T-helper 2 cell (primary cell): Measurements from ENCODE around the gene BTC.
"Not testable (repeated sequence)": the region's sequence is repeated elsewhere in the genome, so short reads cannot be mapped to it uniquely, and the experiment has no call there.

Source experiments
- DNase-seq, 5 experiments: peaks; one replicate each; pipeline versions ENCODE4 v3.0.0 to v3.0.0-alpha.2; 2012 to 2022
- total RNA-seq, 2 donors: gene quantifications; one replicate each; lab custom pipeline; 2026; lab: John Stamatoyannopoulos, UW

The BTC gene
- total RNA-seq = 0 reads per million in 2 donors

- DNase-seq = peak in 1 of 5 experiments; percentile 1
Measured at GRCh38 chr4:74794382-74795010, at the start of gene BTC. Gene BTC (minus strand): TSS chr4:74794523. CDS start chr4:74794325, 198 bp downstream.

- no peak for DNase-seq
Measured at GRCh38 chr4:74840936-74841509, 46.7 kb upstream of the BTC start.

DNA sequence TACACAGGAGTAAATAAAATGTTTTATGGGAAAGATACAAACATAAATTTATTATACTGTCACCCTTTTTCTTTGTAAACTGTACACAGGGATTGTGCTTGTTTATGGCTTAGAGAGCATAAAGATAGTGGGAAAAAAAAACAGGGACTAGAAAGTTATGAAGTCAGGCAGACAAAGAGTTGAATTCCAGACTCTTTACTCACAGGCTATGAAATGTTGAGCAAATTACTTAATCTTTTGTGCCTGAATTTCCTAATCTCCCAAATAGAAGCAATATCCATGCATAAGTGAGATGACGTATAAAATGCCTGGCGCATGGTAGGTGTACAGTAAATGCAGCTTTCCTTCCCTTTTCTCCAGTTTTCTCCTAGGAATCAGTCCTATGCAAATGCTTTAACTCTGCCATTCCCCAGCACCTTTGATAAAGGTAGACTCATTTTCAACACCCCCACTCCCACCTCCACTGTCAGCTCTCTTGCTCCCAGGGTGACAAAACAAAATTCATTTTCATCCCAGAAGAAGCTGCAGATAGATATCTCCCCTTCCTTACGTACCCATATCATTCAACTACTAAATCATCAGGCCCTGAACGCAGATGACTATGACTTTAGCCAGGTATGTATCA is 44.5 kb upstream of the BTC start:
- no peak for DNase-seq

DNA sequence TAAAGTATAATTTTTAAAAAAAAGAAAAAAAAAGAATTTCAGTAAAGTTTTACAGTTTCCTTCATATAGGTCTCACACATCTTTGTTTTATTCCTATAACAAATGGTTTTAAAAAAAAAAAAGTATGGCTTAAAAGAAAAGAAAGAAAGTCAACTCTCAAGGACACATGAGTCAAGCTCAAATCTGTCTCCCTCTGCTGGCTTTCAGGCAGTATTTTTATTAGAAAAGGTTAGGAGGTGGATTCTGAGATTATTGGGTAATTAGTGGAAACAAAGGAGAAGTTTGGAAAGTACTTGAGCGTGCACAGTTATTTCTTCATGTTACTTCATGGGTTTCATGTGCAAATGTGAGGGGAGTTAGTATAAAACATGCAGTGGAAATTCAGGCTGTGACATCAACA is 36.6 kb upstream of the BTC start:
- DNase-seq = no peak

- DNase-seq = no peak
Measured at GRCh38 chr4:74823194-74823593, 28.9 kb upstream of the BTC start.

DNA sequence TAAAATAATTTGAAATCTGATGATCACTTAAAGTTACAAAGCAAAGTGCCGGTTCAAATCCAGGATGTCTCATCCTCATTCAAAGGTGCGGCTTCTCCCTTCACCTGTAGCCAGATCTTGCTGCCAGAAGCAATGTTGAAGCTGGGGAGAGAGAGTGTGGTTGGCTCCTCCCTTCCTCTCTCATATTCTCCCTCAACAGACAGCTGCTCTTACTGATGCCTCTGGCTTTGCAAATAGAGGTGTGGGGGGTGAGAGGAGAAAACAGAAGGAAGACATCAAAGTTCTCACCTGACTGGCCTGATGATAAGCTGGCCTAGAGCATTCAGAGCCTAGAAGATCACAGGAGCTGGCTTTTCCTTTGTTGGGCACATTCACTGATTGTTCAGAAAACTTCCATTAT is 28.3 kb upstream of the BTC start:
- DNase-seq = no peak

GRCh38 chr4:74821541-74821940 is 27.2 kb upstream of the BTC start:
- DNase-seq = no peak

DNA sequence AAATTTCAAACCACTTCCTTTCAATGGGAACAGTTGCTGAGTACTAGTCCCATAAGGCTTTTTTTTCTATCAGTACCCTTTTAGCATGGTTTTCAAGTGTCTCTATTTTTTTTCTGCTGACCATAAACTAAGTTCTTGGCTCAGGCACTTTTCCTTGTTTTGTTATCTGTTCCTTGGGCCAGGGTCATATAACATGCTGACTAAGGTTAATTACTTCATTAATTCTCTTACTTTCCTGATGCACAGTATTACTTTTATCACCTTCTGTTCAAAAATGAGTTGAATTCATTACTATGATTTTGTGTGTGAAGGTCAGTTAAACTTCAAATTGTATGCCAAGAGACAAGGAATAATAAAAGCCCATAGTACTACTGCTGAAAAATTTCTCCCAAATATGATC is 19.7 kb upstream of the BTC start:
- DNase-seq = no peak

GRCh38 chr4:74812056-74812455 is 17.7 kb upstream of the BTC start:
- DNase-seq = not testable (repeated sequence)

DNA sequence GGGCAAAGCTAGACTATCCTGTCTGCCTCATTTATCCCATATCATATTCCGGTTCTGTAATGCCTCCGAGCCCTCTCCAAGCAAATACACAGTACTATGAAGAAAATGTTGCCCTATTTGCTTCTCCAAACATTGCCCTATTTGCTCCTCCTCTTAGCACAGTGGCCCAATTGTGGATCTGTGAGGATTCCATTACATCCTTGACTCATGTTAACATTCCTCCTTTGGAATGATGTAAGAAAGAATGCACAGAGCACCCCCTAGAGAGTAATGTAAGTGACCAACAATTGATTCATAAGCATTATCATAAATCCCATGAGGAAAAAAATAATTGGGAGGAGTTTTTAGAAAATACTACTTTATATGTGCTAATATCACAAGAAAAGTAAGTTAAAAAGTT is 11.3 kb upstream of the BTC start:
- DNase-seq = no peak

- no peak for DNase-seq
Measured at GRCh38 chr4:74800310-74800709, 6.0 kb upstream of the BTC start.

DNA sequence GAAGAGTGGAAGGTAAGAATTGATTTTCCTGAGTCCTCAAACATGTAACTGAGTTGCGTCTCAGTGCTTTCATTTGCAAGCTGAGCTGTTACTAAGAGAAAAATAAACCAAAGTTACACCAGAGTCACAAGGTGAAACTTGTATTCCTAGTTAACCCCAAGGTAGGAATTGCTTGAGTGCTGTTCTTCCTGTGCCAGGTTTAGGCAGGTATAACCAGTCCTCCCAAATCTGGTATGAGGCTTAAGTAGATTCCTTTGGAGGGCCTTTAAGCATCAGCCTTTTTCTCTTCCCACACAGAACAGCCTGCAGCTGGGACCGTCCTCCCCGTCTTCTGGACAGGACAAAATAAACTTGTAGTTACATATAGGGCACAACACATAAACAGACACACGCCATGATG is 2.3 kb upstream of the BTC start:
- no peak for DNase-seq

DNA sequence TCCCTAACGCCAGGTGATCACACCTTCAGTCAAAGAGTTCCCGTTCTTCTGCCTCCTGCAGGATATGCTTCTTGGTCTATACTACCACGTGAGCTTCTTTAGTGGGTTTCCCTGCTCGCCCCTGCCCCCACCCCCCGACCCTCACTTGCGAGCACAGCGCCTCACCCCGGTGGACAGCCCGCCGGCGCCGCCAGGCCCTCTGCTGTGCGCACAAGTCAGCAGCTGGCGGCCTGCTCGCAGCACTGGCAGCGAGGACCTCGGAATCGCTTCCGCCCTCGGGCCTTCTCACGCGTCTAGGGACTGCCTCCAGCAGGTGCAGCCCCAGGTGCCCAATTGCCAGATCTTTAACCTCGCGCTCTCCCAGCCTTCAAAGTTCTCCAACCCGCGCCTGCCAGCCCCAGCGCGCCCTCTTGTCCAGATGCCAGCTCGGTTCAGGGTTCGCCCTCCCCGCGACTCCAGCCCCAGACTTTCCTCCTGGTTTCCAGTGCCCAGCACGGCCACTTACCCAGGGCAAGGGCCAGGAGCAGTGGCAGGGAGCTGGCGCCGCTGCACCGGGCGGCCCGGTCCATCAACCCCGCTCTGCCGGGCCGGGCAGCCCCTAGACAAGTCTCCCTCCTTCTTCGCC is 454 bp downstream of the BTC start:
- peak in 1 of 5 experiments; percentile 8 for DNase-seq

GRCh38 chr4:74790652-74791051 is 3.7 kb downstream of the BTC start:
- no peak for DNase-seq

DNA sequence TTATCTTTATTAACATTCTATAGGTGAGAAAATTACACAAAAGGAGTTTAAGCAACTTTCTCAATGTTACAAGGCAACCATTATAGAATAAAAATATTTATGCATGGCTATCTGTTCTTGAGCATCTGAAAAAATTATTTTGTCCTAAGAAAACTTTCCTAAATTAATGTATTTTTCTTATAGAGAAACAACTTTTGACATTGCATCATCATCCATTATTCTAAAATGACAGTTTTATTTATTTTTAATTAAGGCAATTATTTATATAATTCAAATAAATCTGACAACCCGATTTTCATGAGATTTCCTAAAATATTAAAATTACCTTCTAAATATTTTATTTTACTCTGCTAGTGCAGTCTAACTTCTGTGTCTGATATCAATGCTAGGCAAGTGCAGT is 4.8 kb downstream of the BTC start:
- DNase-seq = no peak

DNA sequence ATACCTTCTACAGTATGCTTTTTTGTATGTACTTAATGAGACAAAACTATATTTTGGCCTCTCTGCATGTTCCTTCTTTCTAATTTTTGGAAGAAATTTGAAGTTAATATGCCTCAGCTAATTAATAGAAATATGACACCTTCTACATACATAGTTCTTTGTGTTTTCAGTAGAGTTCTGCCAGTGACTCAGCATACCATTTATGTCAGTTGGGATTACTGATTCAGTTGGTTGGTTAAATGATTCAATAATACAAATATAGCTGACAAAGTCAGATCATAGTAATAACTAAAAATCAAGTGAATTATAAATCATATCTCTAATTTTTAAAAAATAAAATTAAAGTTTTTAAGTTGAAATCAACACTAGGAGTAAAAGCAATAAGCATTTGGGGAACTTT is 16.8 kb downstream of the BTC start:
- DNase-seq = no peak

DNA sequence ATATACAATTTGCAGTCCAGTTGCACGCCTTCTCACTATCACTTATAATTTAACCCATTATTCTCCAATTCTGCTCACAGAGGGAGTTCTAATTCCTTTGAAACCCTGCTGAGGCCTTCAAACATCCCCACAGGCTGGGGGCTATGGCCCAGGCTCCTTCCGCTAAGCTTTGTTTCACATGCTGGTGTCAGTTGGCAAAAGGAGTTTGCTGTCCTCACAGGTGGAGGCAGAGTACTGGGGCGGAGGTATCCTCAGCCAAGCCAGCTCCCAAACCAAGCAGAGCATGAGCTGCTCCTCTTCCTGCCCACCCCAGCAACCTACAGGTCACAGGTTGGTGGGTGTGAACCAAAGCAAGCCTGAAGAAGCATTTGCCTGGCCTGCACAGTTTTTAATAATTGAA is 21.5 kb downstream of the BTC start:
- DNase-seq = no peak

DNA sequence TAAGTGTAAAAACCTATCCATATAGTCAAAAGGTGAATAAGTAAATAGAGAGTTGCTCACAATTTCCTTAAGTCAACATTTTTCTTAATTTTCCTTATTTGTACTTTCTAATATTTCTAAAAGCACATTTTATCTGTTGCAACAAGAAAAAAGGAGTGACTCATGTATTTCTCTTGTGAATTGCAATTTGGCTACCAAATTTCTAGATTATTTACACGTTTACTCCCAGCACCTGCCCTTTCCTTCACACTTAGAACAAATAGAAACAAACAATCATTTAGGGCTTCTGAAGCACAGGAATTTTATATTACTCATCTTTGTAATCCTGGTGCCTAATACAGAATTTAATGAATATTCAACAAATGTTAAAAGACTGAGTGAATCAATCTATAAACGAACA is 22.2 kb downstream of the BTC start:
- no peak for DNase-seq

GRCh38 chr4:74770226-74770910 is 24.0 kb downstream of the BTC start:
- no peak for DNase-seq

DNA sequence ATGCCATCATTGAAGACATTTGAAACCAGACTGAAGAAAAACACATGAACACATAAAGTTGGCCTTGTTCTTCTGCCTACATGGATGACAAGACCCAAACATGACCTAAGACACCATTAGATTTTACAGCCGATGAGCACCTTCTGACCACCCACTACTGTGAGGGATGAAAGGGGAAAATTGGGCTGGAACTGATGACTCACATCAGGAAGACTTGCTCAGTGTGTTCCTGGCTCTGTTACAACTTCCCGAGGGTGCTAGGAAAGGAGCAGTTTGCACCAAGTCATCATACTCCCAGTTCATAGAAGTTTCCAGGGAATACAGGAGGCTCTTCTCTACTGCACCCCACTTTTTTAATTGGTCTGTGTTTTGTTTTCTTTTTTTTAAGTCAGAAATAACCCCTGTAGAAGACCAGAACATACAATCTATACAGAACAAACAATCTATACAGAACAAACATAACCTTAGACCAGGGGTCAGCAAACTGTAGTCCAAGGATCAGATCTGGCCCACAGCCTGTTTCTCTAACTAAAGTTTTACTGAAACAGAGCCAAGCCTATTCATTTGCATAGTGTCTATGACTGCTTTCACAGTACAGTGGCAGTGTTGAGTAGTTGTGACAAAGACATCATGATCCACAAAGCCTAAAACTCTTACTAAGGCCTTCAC is 25.3 kb downstream of the BTC start:
- DNase-seq = no peak

DNA sequence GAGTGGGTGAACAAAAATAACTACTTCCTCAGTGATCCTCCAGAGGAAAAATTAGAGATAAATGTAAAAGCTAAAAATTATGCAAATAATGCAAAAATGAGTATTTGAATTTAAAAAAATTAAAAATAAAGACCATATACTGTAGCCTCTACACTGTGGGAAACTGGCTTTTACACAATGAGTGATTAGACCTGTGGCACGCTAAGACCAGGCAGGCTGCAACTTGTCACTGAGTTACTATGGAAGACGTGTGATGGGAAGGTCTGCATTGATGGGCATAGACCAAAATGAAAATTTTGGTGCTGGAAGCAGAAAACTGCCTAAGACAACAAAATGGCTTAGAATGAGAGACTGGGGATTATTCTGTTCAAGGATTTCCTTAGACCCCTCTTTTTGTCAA is 30.2 kb downstream of the BTC start:
- no peak for DNase-seq

GRCh38 chr4:74758551-74759145 is 35.7 kb downstream of the BTC start:
- no peak for DNase-seq
